PC-3 (cell line): ENCODE data around the gene TNFRSF6B.

ENCODE experiments used
- EZH2phosphoT487 ChIP-seq: fragments of 300-600 bp; sonication (generic); IDR thresholded peaks from 2 replicates; pipeline ENCODE4 v1.6.1; 2018; ENCODE audit warnings: mild to moderate bottlenecking, antibody characterized with exemption, low read length, borderline replicate concordance
- TF ChIP-seq, protein P1 (sequence below): fragments of 300-600 bp; sonication (generic); conservative IDR thresholded peaks from 2 replicates; pipeline ENCODE4 v1.5.1; 2017; ENCODE audit warnings: antibody characterized with exemption, low read depth, mild to moderate bottlenecking, low read length

DNA sequence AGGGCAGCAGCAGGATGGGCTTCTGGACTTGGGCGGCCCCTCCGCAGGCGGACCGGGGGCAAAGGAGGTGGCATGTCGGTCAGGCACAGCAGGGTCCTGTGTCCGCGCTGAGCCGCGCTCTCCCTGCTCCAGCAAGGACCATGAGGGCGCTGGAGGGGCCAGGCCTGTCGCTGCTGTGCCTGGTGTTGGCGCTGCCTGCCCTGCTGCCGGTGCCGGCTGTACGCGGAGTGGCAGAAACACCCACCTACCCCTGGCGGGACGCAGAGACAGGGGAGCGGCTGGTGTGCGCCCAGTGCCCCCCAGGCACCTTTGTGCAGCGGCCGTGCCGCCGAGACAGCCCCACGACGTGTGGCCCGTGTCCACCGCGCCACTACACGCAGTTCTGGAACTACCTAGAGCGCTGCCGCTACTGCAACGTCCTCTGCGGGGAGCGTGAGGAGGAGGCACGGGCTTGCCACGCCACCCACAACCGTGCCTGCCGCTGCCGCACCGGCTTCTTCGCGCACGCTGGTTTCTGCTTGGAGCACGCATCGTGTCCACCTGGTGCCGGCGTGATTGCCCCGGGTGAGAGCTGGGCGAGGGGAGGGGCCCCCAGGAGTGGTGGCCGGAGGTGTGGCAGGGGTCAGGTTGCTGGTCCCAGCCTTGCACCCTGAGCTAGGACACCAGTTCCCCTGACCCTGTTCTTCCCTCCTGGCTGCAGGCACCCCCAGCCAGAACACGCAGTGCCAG, at the start of gene TNFRSF6B:
- TF ChIP-seq, protein P1, sequence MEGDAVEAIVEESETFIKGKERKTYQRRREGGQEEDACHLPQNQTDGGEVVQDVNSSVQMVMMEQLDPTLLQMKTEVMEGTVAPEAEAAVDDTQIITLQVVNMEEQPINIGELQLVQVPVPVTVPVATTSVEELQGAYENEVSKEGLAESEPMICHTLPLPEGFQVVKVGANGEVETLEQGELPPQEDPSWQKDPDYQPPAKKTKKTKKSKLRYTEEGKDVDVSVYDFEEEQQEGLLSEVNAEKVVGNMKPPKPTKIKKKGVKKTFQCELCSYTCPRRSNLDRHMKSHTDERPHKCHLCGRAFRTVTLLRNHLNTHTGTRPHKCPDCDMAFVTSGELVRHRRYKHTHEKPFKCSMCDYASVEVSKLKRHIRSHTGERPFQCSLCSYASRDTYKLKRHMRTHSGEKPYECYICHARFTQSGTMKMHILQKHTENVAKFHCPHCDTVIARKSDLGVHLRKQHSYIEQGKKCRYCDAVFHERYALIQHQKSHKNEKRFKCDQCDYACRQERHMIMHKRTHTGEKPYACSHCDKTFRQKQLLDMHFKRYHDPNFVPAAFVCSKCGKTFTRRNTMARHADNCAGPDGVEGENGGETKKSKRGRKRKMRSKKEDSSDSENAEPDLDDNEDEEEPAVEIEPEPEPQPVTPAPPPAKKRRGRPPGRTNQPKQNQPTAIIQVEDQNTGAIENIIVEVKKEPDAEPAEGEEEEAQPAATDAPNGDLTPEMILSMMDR, result 0 out of 2 replicates have a peak, but pooled peaks have one; percentile 8
- no peak for TF ChIP-seq EZH2phosphoT487
